B cell (primary cell): Measurements from ENCODE around the gene AIRE.

ENCODE experiments used
- EZH2 ChIP-seq: IDR thresholded peaks from 2 replicates; pipeline ENCODE4 v1.6.1; 2012; ENCODE audit warnings: borderline replicate concordance, low read depth, mild to moderate bottlenecking, moderate library complexity, low read length; ENCODE audit not compliant: insufficient read depth, poor library complexity, severe bottlenecking
- TF ChIP-seq, protein P1 (sequence below): fragments of 200-600 bp; IDR thresholded peaks from one replicate; pipeline ENCODE4 v1.8.0; 2022; ENCODE audit warnings: antibody characterized with exemption, mild to moderate bottlenecking

DNA sequence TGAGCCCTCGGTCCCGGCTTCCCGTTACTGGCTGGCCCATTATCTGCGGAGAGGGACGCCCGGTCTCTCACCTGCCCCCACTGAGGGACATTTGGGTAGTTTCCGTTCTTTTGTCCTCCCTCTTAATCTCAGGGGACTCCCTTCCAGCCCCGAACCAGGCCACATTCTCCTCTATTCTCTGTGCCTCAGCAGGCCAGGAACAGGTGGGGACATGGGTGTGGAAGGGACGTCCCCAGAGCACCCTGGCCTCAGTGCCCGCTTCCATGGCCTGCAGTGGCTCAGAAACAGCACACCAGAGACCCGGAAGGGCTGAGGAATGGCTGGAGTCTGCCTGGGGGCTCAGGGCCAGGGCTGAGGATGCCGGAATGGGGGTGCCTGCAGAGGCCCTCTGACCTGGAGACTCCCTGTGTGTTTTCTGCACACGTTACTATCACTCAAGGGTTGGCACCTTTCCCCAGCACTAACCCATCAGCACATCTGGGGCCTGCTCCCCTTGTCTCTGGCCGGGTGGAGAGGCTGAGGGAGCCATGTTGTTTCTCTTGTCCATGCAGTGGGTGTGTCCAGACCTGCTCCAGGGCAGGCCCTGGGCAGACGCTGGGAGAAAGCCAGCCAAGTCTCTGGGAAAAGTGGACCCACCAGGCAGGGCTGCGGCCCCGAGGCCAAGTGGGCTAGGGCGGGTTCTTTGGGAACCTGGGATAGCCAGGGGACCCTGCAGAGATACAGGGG lies 14.0 kb upstream of the AIRE start:
- TF ChIP-seq, protein P1, sequence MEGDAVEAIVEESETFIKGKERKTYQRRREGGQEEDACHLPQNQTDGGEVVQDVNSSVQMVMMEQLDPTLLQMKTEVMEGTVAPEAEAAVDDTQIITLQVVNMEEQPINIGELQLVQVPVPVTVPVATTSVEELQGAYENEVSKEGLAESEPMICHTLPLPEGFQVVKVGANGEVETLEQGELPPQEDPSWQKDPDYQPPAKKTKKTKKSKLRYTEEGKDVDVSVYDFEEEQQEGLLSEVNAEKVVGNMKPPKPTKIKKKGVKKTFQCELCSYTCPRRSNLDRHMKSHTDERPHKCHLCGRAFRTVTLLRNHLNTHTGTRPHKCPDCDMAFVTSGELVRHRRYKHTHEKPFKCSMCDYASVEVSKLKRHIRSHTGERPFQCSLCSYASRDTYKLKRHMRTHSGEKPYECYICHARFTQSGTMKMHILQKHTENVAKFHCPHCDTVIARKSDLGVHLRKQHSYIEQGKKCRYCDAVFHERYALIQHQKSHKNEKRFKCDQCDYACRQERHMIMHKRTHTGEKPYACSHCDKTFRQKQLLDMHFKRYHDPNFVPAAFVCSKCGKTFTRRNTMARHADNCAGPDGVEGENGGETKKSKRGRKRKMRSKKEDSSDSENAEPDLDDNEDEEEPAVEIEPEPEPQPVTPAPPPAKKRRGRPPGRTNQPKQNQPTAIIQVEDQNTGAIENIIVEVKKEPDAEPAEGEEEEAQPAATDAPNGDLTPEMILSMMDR = no peak
- TF ChIP-seq EZH2 = no peak
